ENCODE results near the gene CADM1.

The CADM1 gene

DNA sequence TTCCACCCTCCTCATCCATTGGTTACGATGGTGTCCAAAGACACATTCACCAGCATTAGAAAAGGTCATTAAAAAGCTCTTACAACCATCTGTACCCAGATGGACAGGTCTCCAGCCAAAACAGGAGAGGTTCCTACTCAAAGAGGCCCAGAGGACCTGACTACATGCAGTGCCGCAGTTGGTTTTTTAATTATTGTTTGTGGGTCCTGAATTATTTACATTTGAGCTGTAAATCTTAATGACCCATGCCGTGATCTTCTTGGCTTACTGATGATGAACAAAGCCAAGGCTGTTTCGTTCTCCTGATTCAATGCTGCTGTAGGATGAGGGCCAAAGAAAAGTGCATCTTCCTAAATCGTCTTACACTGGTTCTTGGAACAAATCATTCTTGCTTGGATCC, 83.7 kb downstream of the CADM1 start:
- no peak for DNase-seq (ENCODE audit: low read depth in 1 of 2, low spot score in 1 of 2)
- in situ Hi-C loops (cut with HindIII; ENCODE audit: low pct_unique_long_range_greater_than_20kb, low sequenced_read_pairs) = no loop called here
- no peak for TF ChIP-seq JUND (IDR thresholded peaks at IDR 0.05; ENCODE audit: low read depth)

DNA sequence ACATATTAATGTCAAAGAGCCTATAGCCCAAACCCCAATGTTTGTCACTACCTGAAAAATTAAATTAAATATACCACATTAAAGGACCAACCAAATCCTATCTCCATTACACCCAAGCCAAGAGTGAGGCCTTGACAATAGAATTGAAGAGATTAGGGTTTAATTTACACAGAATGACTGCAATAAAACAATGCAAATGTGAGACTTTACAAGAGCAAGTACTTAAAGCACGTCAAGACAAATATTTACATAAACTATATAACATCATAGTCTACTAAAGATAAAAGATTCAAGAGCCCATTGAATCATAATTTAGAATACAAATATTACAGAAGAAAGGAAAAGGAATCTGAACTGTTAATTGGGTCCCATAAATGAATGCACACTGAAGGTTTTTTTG, 85.6 kb downstream of the CADM1 start:
- DNase-seq (ENCODE audit: low read depth in 1 of 2, low spot score in 1 of 2) = no peak
- no peak for TF ChIP-seq JUND (IDR thresholded peaks at IDR 0.05; ENCODE audit: low read depth)
- in situ Hi-C loops (cut with HindIII; ENCODE audit: low pct_unique_long_range_greater_than_20kb, low sequenced_read_pairs) = no loop called here

DNA sequence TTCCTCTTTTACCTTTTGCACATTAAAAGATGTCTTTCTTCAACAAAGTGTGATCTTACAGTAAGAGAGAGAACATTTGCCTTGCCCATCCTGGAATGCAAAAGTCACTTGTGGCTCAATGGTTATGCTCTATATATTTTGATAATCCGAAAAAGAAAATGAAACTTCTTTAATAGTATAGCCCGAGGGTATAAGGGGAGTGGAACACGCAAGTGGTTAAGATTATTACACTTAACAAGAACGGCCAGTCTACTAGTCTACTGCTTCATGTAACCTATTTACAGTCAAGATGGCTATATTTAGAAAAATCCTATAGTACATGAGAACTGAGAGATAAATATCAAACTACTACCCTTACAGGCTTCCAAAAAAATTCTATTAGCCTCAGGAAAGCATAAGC, 86.1 kb downstream of the CADM1 start:
- in situ Hi-C loops (cut with HindIII; ENCODE audit: low pct_unique_long_range_greater_than_20kb, low sequenced_read_pairs) = no loop called here
- no peak for DNase-seq (ENCODE audit: low read depth in 1 of 2, low spot score in 1 of 2)

DNA sequence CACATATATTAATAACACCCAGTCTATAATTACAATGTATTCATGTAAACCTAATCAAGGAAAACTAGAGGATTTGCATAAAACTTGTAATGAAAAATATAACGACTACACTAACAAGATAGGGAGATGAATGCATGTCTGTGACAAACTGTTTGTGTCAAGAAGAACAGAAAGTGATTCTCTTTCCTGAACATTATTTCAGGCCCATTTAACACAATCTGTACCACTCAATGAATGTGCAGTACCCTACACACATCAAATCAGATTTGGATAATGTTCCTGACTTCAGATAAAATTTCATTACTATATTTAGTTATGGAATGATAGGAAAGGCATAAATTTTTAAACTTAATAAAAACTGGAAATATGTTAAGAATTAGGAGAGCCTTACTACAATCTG, 93.1 kb downstream of the CADM1 start:
- in situ Hi-C loops (cut with HindIII; ENCODE audit: low pct_unique_long_range_greater_than_20kb, low sequenced_read_pairs) = no loop called here
- DNase-seq (ENCODE audit: low read depth in 1 of 2, low spot score in 1 of 2) = no peak
- TF ChIP-seq JUND (IDR thresholded peaks at IDR 0.05; ENCODE audit: low read depth) = no peak

More for the DNA sequence above, 86.1 kb downstream of the CADM1 start:
- TF ChIP-seq JUND (IDR thresholded peaks at IDR 0.05; ENCODE audit: low read depth) = no peak

DNA sequence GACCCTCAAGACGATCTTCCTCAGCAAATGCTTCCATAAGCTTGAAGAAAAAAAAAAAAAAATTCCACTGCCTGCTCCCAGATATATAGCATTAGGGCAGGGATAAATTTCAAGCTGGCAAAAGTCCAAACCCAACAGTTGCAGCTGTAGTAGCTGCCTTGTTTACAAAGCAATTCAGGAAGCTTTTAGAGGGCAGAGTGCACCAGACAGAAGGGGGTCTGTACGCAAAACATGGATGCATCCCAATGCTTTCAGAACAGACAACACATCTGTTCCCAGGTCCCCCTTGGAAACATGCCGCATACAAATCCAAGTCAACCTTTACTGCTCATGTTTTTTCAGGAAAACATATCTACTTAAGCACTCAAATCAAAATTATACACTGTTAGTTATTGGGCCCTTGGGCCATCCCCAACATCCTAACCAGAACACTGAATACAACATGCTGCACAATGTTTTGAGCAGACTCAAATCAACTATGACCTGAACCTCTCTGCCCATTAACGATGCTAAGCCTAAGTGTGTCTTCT, 94.5 kb downstream of the CADM1 start:
- no peak for TF ChIP-seq JUND (IDR thresholded peaks at IDR 0.05; ENCODE audit: low read depth)
- DNase-seq (ENCODE audit: low read depth in 1 of 2, low spot score in 1 of 2) = peak in 1 of 2 experiments; percentile 39
- in situ Hi-C loops (cut with HindIII; ENCODE audit: low pct_unique_long_range_greater_than_20kb, low sequenced_read_pairs) = no loop called here

DNA sequence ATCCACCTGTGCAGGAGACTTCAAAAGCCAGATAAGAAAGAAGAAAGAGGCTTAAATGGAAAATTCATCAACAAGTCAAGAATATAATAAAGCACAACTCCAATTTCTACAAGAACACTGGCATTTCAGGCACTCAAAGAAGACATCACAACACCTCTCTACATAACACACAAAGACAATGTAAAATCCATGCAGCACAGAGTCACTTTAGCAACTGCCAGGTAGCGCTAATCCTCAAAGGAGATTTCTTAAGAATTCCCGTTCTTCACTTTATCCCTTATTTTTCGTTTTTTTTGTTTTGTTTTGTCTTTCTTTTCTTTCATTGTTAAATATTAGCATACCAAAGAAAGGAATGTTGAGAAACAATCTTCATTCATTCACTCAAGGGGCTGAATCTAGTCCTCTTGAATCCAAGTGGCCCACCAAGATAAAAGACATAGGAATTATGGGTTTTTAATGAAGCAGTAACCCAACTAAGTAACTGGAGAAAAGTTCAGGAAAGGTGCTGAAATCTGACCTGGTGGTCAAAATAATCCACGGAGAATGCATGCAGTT, 95.0 kb downstream of the CADM1 start:
- in situ Hi-C loops (cut with HindIII; ENCODE audit: low pct_unique_long_range_greater_than_20kb, low sequenced_read_pairs) = no loop called here
- no peak for TF ChIP-seq JUND (IDR thresholded peaks at IDR 0.05; ENCODE audit: low read depth)
- no peak for DNase-seq (ENCODE audit: low read depth in 1 of 2, low spot score in 1 of 2)

DNA sequence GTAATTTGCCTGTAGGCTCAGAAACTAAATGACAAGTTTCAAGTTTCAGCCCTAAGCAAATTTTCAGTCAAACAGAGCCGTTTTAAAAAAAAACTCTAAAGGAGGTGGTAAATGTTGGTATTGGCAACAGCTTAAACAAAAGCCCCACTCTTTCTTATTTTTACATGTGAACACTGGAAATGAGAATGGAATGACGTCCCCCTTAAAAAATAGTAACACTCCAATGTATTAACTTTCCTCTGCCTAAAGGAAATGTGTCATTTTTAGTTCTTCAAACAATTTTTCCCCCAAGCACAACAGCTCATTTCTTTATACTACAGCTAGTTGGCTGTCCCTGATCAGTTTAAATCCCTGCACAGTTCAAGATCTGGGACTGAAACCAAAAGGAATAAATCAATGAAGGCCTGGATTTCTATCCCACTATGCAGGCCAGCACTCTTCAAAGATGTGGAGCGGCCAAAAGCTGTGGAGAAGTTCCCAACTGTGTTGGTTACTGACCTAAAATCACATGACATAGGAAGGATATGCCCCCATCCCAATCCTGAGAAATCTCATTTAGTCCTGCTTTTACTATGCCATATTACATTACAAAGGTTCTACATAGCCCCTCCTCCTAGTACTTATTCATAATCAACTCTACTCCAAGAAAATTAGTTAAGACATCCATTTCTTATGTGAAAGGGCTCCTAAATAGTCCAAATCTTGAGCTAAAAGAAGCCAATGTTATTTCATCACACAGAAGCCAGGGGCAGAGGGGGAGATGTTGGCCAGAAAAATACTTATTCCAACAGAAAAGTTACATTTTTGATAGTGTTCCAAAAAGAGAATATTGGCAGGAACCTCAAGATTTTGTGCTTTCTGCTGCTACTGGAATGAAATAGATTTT, 95.9 kb downstream of the CADM1 start:
- DNase-seq (ENCODE audit: low read depth in 1 of 2, low spot score in 1 of 2) = no peak
- in situ Hi-C loops (cut with HindIII; ENCODE audit: low pct_unique_long_range_greater_than_20kb, low sequenced_read_pairs) = no loop called here
- TF ChIP-seq JUND (IDR thresholded peaks at IDR 0.05; ENCODE audit: low read depth) = no peak

DNA sequence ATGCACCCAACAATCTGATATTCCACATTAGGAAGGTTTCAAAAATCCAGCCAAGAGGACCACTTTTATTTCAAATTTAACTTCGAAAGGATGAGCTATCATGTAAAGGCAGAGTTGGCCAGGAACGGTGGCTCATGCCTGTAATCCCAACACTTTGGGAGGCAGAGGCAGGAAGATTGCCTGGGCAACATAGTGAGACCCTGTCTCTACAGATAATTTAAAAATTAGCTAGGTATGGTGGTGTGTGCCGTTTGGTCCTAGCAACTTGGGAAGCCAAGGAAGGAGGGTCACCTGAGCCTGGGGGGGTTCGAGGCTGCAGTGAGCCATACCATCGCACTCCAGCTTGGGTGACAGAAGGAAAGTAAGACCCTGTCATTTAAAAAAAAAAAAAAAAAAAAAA, 96.7 kb downstream of the CADM1 start:
- no peak for TF ChIP-seq JUND (IDR thresholded peaks at IDR 0.05; ENCODE audit: low read depth)
- DNase-seq (ENCODE audit: low read depth in 1 of 2, low spot score in 1 of 2) = no peak
- in situ Hi-C loops (cut with HindIII; ENCODE audit: low pct_unique_long_range_greater_than_20kb, low sequenced_read_pairs) = no loop called here

DNA sequence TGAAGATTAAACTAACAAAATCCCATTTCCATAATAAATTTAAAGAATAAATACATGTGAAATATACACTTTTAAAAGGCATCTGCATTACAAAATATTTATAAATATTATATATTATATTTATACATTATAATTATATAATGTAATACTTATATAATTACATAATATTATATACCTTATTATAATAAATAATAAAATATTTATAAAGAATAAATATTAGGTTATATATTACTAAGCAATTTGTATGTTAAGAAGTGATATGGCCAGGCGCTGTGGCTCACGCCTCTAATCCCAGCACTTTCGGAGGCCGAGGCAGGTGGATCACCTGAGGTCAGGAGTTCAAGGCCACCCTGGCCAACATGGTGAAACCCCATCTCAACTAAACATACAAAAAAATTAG, 97.8 kb downstream of the CADM1 start:
- no peak for TF ChIP-seq JUND (IDR thresholded peaks at IDR 0.05; ENCODE audit: low read depth)
- no peak for DNase-seq (ENCODE audit: low read depth in 1 of 2, low spot score in 1 of 2)
- in situ Hi-C loops (cut with HindIII; ENCODE audit: low pct_unique_long_range_greater_than_20kb, low sequenced_read_pairs) = no loop called here

DNA sequence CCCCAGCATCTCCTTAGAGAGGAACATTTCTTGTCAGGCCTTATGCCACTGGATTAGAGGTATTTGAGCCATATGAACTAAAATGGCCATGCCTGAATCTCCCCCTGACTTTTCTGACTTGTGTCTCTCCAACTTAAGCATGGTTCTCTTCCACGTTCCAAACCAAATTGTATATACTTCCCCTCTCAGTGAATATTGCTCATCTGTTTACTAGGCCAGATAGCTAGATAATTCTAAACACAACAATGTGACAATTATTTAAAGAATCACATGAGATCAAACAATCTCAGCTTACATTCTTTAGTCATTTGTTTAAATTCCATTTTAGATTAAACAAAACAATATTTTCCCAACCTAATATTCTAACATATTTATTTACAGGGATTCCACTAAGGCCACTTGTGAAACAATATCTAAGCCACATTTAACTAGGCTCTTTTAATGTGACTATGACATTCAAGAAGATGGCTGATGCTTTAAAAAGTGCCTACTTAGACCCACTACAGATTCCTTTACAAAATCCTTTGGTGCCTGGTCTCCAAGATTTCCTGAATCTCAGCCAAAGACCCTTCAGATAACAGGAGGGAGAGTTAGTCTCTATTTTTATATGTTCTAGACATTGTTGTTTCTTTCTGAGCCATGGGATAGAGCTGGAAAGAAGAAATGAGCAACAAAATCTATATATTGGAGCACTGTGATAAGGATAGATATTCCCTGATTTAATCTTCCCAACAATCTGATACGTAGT, 105.7 kb downstream of the CADM1 start:
- no peak for TF ChIP-seq JUND (IDR thresholded peaks at IDR 0.05; ENCODE audit: low read depth)
- DNase-seq (ENCODE audit: low read depth in 1 of 2, low spot score in 1 of 2) = no peak
- in situ Hi-C loops (cut with HindIII; ENCODE audit: low pct_unique_long_range_greater_than_20kb, low sequenced_read_pairs) = no loop called here

DNA sequence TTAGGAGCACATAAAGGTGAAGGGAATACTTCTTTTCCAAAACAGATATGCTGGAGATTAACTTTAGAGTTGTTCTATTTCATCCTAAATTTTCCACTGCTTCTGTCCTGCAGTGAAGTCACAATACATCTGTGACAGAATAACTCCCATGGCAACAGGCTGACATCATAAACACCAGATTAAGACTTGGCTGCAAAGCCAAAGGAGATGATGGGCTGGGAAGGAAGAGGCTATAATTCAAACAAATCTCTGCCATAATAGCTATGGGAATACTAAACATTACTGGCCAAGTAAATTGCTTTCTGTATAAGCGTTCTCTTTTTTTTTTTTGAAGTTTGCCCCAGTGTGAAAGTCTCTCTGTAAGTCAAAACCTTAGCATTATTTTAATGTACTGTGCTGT, 107.7 kb downstream of the CADM1 start:
- no peak for DNase-seq (ENCODE audit: low read depth in 1 of 2, low spot score in 1 of 2)
- no peak for TF ChIP-seq JUND (IDR thresholded peaks at IDR 0.05; ENCODE audit: low read depth)
- in situ Hi-C loops (cut with HindIII; ENCODE audit: low pct_unique_long_range_greater_than_20kb, low sequenced_read_pairs) = no loop called here

DNA sequence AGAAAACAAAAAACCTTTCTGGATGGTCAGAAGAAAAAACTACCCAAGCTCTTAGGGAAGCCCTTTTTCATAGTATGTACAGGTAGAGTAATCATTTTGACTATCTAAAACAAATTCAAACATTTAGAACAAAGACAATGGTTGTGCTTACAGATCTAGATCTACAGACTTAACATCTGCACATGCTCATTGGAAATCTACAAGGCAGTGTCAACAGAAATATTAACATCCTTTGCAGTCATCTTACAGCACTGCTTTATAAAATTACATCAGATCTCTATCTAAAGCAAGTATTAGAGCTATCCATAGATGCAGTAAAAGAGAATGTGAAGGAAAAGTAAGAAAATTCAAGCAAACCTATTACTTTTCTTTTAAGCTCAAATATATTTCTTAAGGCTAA, 110.3 kb downstream of the CADM1 start:
- no peak for DNase-seq (ENCODE audit: low read depth in 1 of 2, low spot score in 1 of 2)
- in situ Hi-C loops (cut with HindIII; ENCODE audit: low pct_unique_long_range_greater_than_20kb, low sequenced_read_pairs) = no loop called here
- no peak for TF ChIP-seq JUND (IDR thresholded peaks at IDR 0.05; ENCODE audit: low read depth)

DNA sequence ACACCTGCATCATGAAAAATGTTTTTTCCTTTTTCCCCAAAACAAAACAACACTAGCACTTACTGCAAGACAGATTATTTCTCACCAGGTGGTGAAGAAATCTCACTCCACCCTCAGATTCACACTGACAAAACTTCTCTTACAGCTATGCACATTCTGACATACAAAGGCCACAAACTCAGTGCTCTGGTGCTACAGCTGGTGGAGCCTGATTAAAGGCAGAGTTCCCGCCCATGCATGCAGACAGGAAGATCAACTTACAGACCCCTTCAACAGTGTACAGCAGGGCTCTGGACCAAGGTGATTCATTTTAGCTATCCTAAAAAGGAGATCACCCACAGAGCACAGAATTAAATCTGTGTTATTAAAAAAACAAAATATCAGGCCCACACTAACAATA, 112.6 kb downstream of the CADM1 start:
- DNase-seq (ENCODE audit: low read depth in 1 of 2, low spot score in 1 of 2) = no peak
- no peak for TF ChIP-seq JUND (IDR thresholded peaks at IDR 0.05; ENCODE audit: low read depth)

More for the DNA sequence above, 112.6 kb downstream of the CADM1 start:
- in situ Hi-C loops (cut with HindIII; ENCODE audit: low pct_unique_long_range_greater_than_20kb, low sequenced_read_pairs) = no loop called here
